Frontal cortex (tissue), 4 donors: ENCODE data around the gene TAP1. TPM values are rescaled to one million over a fixed set of nuclear protein-coding genes. Genes with fewer than 3 reads are reported as not detected.
"Not testable (repeated sequence)": the region's sequence is repeated elsewhere in the genome, so short reads cannot be mapped to it uniquely, and the experiment has no call there.

Experiments used
- DNase-seq, 2 donors: peaks; one replicate each; pipeline ENCODE4 v3.0.0; 2012; ENCODE audit warnings: low spot score in 2 of 2
- FAIRE-seq: peaks from 2 replicates; lab custom pipeline; 2012; peaks lifted over from hg19 to GRCh38; lab: Jason Lieb, UNC
- small RNA-seq: library from RNA; depleted of rRNA; stranded (forward); fragments of <200 nt; gene quantifications from one replicate; pipeline ENCODE3, GENCODE V24; 2014
- total RNA-seq: library from RNA; depleted of rRNA; stranded (reverse); fragments of >200 nt; gene quantifications from one replicate; pipeline ENCODE4 v1.2.3, GENCODE V29; 2014
- donor health status: control.
- donor health status: control.
- donor health status: control.

TAP1 gene
- total RNA-seq, 1 donor from 2014 or later: 3.7 TPM

GRCh38 chr6:32814145-32814544, 39.4 kb downstream of the TAP1 start:
- DNase-seq: no peak
- FAIRE-seq: no peak

GRCh38 chr6:32809171-32809570, 44.3 kb downstream of the TAP1 start:
- DNase-seq: no peak
- no peak for FAIRE-seq

- DNase-seq (no peak), FAIRE-seq (no peak)
Measured at GRCh38 chr6:32807020-32807580, 46.4 kb downstream of the TAP1 start.

- not testable (repeated sequence) for FAIRE-seq, DNase-seq
Measured at GRCh38 chr6:32805404-32805803, 48.1 kb downstream of the TAP1 start.

GRCh38 chr6:32803416-32803815, 50.1 kb downstream of the TAP1 start:
- no peak for DNase-seq
- no peak for FAIRE-seq

- no peak for DNase-seq
- no peak for FAIRE-seq
Measured at GRCh38 chr6:32799740-32800139, 53.8 kb downstream of the TAP1 start.

- DNase-seq (no peak), FAIRE-seq (no peak)
Measured at GRCh38 chr6:32799168-32799567, 54.3 kb downstream of the TAP1 start.

GRCh38 chr6:32796848-32797776, 56.4 kb downstream of the TAP1 start:
- FAIRE-seq (peak; percentile 75), DNase-seq (peak in 1 of 2 donors; percentile 45)

Small RNAs within 50 kb of the gene (small RNA-seq; reads per million reads assigned to genes)
- not detected for gene HLA-Z

Other genes starting within 250 kb of the TAP1 start
- not detected for gene HLA-DQA1, start 216.3 kb downstream of the TAP1 start, total RNA-seq
- gene HLA-DQB1, start 187.0 kb downstream of the TAP1 start, total RNA-seq: 0.41 TPM
- gene HLA-DQA2, start 112.3 kb downstream of the TAP1 start, total RNA-seq: not detected
- not detected for gene HLA-DQB2, start 90.2 kb downstream of the TAP1 start, total RNA-seq
- not detected for gene HLA-DOB, start 36.7 kb downstream of the TAP1 start, total RNA-seq
- gene TAP2, start 15.0 kb downstream of the TAP1 start, total RNA-seq: 2.4 TPM
- gene PSMB8, start 9.7 kb downstream of the TAP1 start, total RNA-seq: 3.3 TPM
- 0.82 TPM for gene PSMB9, start 488 bp upstream of the TAP1 start, total RNA-seq
- gene HLA-DMB, start 87.3 kb upstream of the TAP1 start, total RNA-seq: 0.82 TPM
- 0.82 TPM for gene HLA-DMA, start 99.4 kb upstream of the TAP1 start, total RNA-seq
- 55.8 TPM for gene BRD2, start 114.9 kb upstream of the TAP1 start, total RNA-seq
- 0.82 TPM for gene HLA-DOA, start 155.9 kb upstream of the TAP1 start, total RNA-seq
- 1.6 TPM for gene HLA-DPA1, start 219.9 kb upstream of the TAP1 start, total RNA-seq
- 2.4 TPM for gene HLA-DPB1, start 222.3 kb upstream of the TAP1 start, total RNA-seq